ENCODE data around the gene ZNF592. TPM values are rescaled to one million over a fixed set of nuclear protein-coding genes. Genes with fewer than 3 reads are reported as not detected.

ZNF592 gene
- total and polyA plus RNA-seq, 9 of the 15 experiments (the other 6 are each of a cell fraction or from before 2014, with no cell fraction given): 0.88 to 23.8 (median 7.4) TPM

DNA sequence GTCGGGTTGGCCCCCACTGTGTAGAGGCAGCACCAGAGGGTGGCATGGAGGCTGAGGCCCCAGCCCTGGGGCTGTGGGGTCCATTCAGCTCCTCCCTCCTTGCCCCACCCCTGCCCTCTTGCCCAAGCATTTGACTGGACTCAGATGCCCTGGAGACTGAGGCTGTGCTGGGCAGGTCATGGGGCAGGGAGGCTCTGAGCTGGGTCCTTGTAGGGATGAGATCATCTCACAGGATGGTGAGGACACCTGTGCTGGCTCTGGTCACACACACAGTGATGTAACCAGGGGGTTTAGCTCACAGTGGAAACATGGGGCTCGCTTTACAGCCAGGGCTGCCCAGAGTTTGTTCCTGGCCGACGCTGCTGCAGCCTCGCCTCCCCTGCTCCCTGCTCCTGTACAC lies 86.6 kb downstream of the ZNF592 start:
- no peaks in the 10 kb centered on the region for H4K20me1 ChIP-seq (replicated peaks; ENCODE audit: control insufficient read depth, insufficient read depth, low read length)
- intact Hi-C loops (cut with micrococcal nuclease): no loop called here

More for the DNA sequence above, 86.6 kb downstream of the ZNF592 start:
- ATAC-seq (no peak; the same call in 2 of the 3 replicates), FAIRE-seq (no peak), DNase-seq (ENCODE audit: extremely low read depth in 1 of 4, low spot score in 3 of 4) (no peak)
- CTCF ChIA-PET (ENCODE audit: low intra/inter-chr PET ratio): no interaction called here
- TF ChIP-seq BRD9 (IDR thresholded peaks at IDR 0.05; ENCODE audit: low read depth, partially characterized antibody) (no peak), CSDE1 (IDR thresholded peaks at IDR 0.05) (no peak), TEAD2 (tag; IDR thresholded peaks at IDR 0.05) (no peak), ZNF274 (IDR thresholded peaks at IDR 0.05; ENCODE audit: borderline replicate concordance, low read depth, low read length) (no peak), KAT2B (IDR thresholded peaks at IDR 0.05; ENCODE audit: low read depth, low read length) (no peak)
- TF ChIP-seq, protein P1, sequence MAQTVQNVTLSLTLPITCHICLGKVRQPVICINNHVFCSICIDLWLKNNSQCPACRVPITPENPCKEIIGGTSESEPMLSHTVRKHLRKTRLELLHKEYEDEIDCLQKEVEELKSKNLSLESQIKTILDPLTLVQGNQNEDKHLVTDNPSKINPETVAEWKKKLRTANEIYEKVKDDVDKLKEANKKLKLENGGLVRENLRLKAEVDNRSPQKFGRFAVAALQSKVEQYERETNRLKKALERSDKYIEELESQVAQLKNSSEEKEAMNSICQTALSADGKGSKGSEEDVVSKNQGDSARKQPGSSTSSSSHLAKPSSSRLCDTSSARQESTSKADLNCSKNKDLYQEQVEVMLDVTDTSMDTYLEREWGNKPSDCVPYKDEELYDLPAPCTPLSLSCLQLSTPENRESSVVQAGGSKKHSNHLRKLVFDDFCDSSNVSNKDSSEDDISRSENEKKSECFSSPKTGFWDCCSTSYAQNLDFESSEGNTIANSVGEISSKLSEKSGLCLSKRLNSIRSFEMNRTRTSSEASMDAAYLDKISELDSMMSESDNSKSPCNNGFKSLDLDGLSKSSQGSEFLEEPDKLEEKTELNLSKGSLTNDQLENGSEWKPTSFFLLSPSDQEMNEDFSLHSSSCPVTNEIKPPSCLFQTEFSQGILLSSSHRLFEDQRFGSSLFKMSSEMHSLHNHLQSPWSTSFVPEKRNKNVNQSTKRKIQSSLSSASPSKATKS (CRISPR knock-in tag; IDR thresholded peaks at IDR 0.05): no peak
- TF ChIP-seq, protein P2, sequence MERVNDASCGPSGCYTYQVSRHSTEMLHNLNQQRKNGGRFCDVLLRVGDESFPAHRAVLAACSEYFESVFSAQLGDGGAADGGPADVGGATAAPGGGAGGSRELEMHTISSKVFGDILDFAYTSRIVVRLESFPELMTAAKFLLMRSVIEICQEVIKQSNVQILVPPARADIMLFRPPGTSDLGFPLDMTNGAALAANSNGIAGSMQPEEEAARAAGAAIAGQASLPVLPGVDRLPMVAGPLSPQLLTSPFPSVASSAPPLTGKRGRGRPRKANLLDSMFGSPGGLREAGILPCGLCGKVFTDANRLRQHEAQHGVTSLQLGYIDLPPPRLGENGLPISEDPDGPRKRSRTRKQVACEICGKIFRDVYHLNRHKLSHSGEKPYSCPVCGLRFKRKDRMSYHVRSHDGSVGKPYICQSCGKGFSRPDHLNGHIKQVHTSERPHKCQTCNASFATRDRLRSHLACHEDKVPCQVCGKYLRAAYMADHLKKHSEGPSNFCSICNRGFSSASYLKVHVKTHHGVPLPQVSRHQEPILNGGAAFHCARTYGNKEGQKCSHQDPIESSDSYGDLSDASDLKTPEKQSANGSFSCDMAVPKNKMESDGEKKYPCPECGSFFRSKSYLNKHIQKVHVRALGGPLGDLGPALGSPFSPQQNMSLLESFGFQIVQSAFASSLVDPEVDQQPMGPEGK (CRISPR knock-in tag; IDR thresholded peaks at IDR 0.05; ENCODE audit: borderline replicate concordance): no peak
- POLR2A ChIA-PET: interaction anchor here (1.2 kb wide), 1 partner anchor 148 kb away, joined by 3 read pairs; no protein-coding TSS in a partner anchor
- H3K36me3 ChIP-seq (ENCODE audit: control insufficient read depth, insufficient read depth, low read length): no peaks in the 10 kb centered on the region
- 26% methylated on average over 5 of the region's 5 CpGs for WGBS (ENCODE audit: insufficient coverage, low coverage, missing lambda C conversion rate)
- no peak overlapping the region for H3K27ac ChIP-seq (ENCODE audit: extremely low read depth, low read depth, low read length)
- peaks cover 15 to 16% of the 10 kb centered on the region in 2 experiments; a peak in 4 of 5 replicates for H3K4me1 ChIP-seq (replicated peaks in 1 of 2; ENCODE audit: control insufficient read depth in 2 of 2, insufficient read depth in 2 of 2, low read length in 2 of 2)
- H3K4me3 ChIP-seq: no peak overlapping the region
- BruUV-seq (replicated peaks): no TSS peak
- peak overlapping the region in 1 of 2 experiments; percentile 19; a peak in 1 of 4 replicates for H3K9ac ChIP-seq (ENCODE audit: insufficient read depth in 1 of 2, low read depth in 2 of 2, low read length in 2 of 2)
- no peaks in the 10 kb centered on the region for H3K79me2 ChIP-seq (ENCODE audit: control insufficient read depth, insufficient read depth, low read length)
- no peaks in the 10 kb centered on the region for H3K9me3 ChIP-seq (replicated peaks; ENCODE audit: control insufficient read depth, insufficient read depth, low read depth, low read length)
- in situ Hi-C loops (cut with MboI): loop anchor here (5.0 kb wide), 1 partner anchor 87 kb away; no protein-coding TSS in a partner anchor
- H3K27me3 ChIP-seq (ENCODE audit: control insufficient read depth in 2 of 2, insufficient read depth in 2 of 2, low read length in 2 of 2): peaks cover 0 to 4% of the 10 kb centered on the region in 2 experiments; a peak in 2 of 5 replicates
- no peak overlapping the region for H3K4me2 ChIP-seq (ENCODE audit: insufficient read depth, low read length)
- H3K9me1 ChIP-seq (ENCODE audit: control insufficient read depth, insufficient read depth, low read length): no peaks in the 10 kb centered on the region
- no peak overlapping the region for H2AFZ ChIP-seq (ENCODE audit: low read depth, low read length)

All from K562 (cell line).